Adrenal gland (tissue), 5 donors: ENCODE data around the gene ANKS1B.

Source experiments
- CTCF ChIP-seq, 6 experiments: fragments of 450-650 bp in 4 of 6; fragments of 200-600 bp in 2 of 6; sonication (generic) in 1 of 6; IDR thresholded peaks; 1 replicate in 5 of 6; 2 replicates in 1 of 6; pipeline versions ENCODE4 v1.5.1 to v1.8.0; 2016 to 2021; ENCODE audit warnings: antibody characterized with exemption in 6 of 6, mild to moderate bottlenecking in 2 of 6, moderate library complexity in 1 of 6
- POLR2A ChIP-seq, 2 donors: fragments of 450-650 bp; IDR thresholded peaks; one replicate each; pipeline ENCODE4 v1.6.1; 2017; ENCODE audit warnings: antibody characterized with exemption in 2 of 2, mild to moderate bottlenecking in 2 of 2, moderate library complexity in 1 of 2
- donor health status: DM: no; HTN: no; CAD: no.

GRCh38 chr12:98863167-98863566 is 1121.6 kb downstream of the ANKS1B start:
- TF ChIP-seq CTCF (IDR thresholded peaks at IDR 0.05) (no peak), POLR2A (IDR thresholded peaks at IDR 0.05) (no peak)
